CD4-positive, alpha-beta T cell (primary cell): ENCODE data around the gene PDE3A. TPM values are rescaled to one million over a fixed set of nuclear protein-coding genes. Genes with fewer than 3 reads are reported as not detected.

ENCODE experiments used
- ATAC-seq: fragments of 200-7000 bp; cut with Tn5 transposase; one replicate; pipeline ENCODE4 v1.10.0; 2022; ENCODE audit warnings: mild to moderate bottlenecking; ENCODE audit not compliant: poor library complexity
- CTCF ChIA-PET: fragments of 350-600 bp; sonication (Branson Sonifier 250); formaldehyde crosslinking; loops from one replicate; lab custom pipeline; 2021; ENCODE audit warnings: antibody characterized with exemption, inconsistent platforms; lab: Charles Lee
- POLR2A ChIA-PET: fragments of 350-600 bp; sonication (Branson Sonifier 250); formaldehyde crosslinking; loops from one replicate; lab custom pipeline; 2021; ENCODE audit warnings: antibody characterized with exemption, inconsistent platforms; lab: Charles Lee
- DNase-seq, 14 experiments: peaks; one replicate each; pipeline ENCODE4 v3.0.0-alpha.2; 2013 to 2020; ENCODE audit warnings: mixed read lengths in 2 of 14
- H3K27ac ChIP-seq, 2 donors: one replicate each; pipeline versions ENCODE4 v1.5.1 to v1.7.0; 2013; ENCODE audit warnings: low read length in 2 of 2, low read depth in 1 of 2, mild to moderate bottlenecking in 1 of 2
- H3K27me3 ChIP-seq, 2 experiments: 1 replicate in 1 of 2; 2 replicates in 1 of 2; pipeline versions ENCODE4 v1.6.1 to v1.7.0; 2013; ENCODE audit warnings: low read length in 2 of 2, control low read depth in 1 of 2, mild to moderate bottlenecking in 1 of 2, moderate library complexity in 1 of 2; ENCODE audit not compliant: insufficient read depth in 2 of 2, control insufficient read depth in 1 of 2
- H3K36me3 ChIP-seq: one replicate; pipeline ENCODE4 v1.6.1; 2013; ENCODE audit warnings: low read length, control low read depth; ENCODE audit not compliant: insufficient read depth
- H3K4me1 ChIP-seq: one replicate; pipeline ENCODE4 v1.6.1; 2013; ENCODE audit warnings: low read length, control low read depth; ENCODE audit not compliant: insufficient read depth
- H3K4me3 ChIP-seq: one replicate; pipeline ENCODE4 v1.5.1; 2013; ENCODE audit warnings: mild to moderate bottlenecking, low read length, moderate library complexity
- H3K9me3 ChIP-seq, 2 experiments: 1 replicate in 1 of 2; 2 replicates in 1 of 2; pipeline versions ENCODE4 v1.6.1 to v1.7.0; 2013; ENCODE audit warnings: low read length in 2 of 2, mild to moderate bottlenecking in 2 of 2, control low read depth in 1 of 2, moderate library complexity in 1 of 2; ENCODE audit not compliant: control insufficient read depth in 1 of 2, insufficient read depth in 1 of 2
- H3K27ac Mint-ChIP-seq: one replicate; pipeline ENCODE4 v1.8.0; 2020; ENCODE audit warnings: mixed read lengths
- H3K27me3 Mint-ChIP-seq: one replicate; pipeline ENCODE4 v1.8.0; 2021; ENCODE audit warnings: mixed read lengths
- H3K36me3 Mint-ChIP-seq: one replicate; pipeline ENCODE4 v1.8.0; 2021; ENCODE audit warnings: low read depth, mixed read lengths
- H3K4me1 Mint-ChIP-seq: one replicate; pipeline ENCODE4 v1.8.0; 2021; ENCODE audit warnings: low read depth, mixed read lengths
- H3K4me3 Mint-ChIP-seq: one replicate; pipeline ENCODE4 v1.8.0; 2020; ENCODE audit warnings: mild to moderate bottlenecking, mixed read lengths
- H3K9me3 Mint-ChIP-seq: one replicate; pipeline ENCODE4 v1.8.0; 2020; ENCODE audit warnings: mixed read lengths
- CTCF ChIP-seq: fragments of 200-600 bp; IDR thresholded peaks from one replicate; pipeline ENCODE4 v1.8.0; 2022; ENCODE audit warnings: antibody characterized with exemption, mild to moderate bottlenecking
- intact Hi-C, 2 experiments: fragments of 100-400 bp; cut with DNase I in 1 of 2; cut with micrococcal nuclease in 1 of 2; formaldehyde crosslinking; loops; one replicate each; pipeline versions ENCODE4 v1.15.1 to v1.9.0; 2023 to 2025; cut with DNase I, micrococcal nuclease
- total RNA-seq, 174 experiments: library from RNA in 2 of 174; stranded (reverse) in 2 of 174; gene quantifications; one replicate each; pipeline ENCODE4 v1.2.3 and lab custom pipeline; 2021 to 2026

The PDE3A gene
- total RNA-seq, 2 experiments from 2014 or later, result not detected

GRCh38 chr12:20451761-20452160, 83.4 kb downstream of the PDE3A start:
- Histone ChIP-seq H3K27ac (no peak overlapping the region), H3K4me3 (no peak overlapping the region), H3K27me3 (no peaks in the 10 kb centered on the region), H3K36me3 (no peaks in the 10 kb centered on the region), H3K4me1 (no peaks in the 10 kb centered on the region), H3K9me3 (no peaks in the 10 kb centered on the region)
- ATAC-seq, result no peak
- intact Hi-C loops, result no loop called here
- no peaks in the 10 kb centered on the region for H3K9me3 Mint-ChIP-seq
- no peak overlapping the region for H3K27ac Mint-ChIP-seq
- no peaks in the 10 kb centered on the region for H3K27me3 Mint-ChIP-seq
- ChIA-PET POLR2A (no interaction called here), CTCF (no interaction called here)
- no peaks in the 10 kb centered on the region for H3K36me3 Mint-ChIP-seq
- DNase-seq, result no peak
- H3K4me1 Mint-ChIP-seq, result no peaks in the 10 kb centered on the region
- no peak for TF ChIP-seq CTCF
- H3K4me3 Mint-ChIP-seq, result no peak overlapping the region

- Mint-ChIP-seq H3K4me1 (no peaks in the 10 kb centered on the region), H3K4me3 (no peak overlapping the region), H3K27me3 (no peaks in the 10 kb centered on the region), H3K9me3 (no peaks in the 10 kb centered on the region), H3K27ac (no peak overlapping the region), H3K36me3 (no peaks in the 10 kb centered on the region)
- no peak for TF ChIP-seq CTCF
- Histone ChIP-seq H3K4me1 (no peaks in the 10 kb centered on the region), H3K4me3 (no peak overlapping the region), H3K36me3 (no peaks in the 10 kb centered on the region), H3K9me3 (no peaks in the 10 kb centered on the region), H3K27ac (no peak overlapping the region), H3K27me3 (no peaks in the 10 kb centered on the region)
- intact Hi-C loops, result no loop called here
- POLR2A ChIA-PET, result no interaction called here
- ATAC-seq (no peak), DNase-seq (no peak)
- CTCF ChIA-PET, result no interaction called here
Observed at GRCh38 chr12:20452496-20453010, 84.2 kb downstream of the PDE3A start.

GRCh38 chr12:20453756-20454310, 85.5 kb downstream of the PDE3A start:
- TF ChIP-seq CTCF, result no peak
- no peaks in the 10 kb centered on the region for H3K4me1 Mint-ChIP-seq
- Histone ChIP-seq H3K27me3 (no peaks in the 10 kb centered on the region), H3K4me1 (no peaks in the 10 kb centered on the region), H3K36me3 (no peaks in the 10 kb centered on the region), H3K4me3 (no peak overlapping the region), H3K27ac (no peak overlapping the region), H3K9me3 (no peaks in the 10 kb centered on the region)
- H3K36me3 Mint-ChIP-seq, result no peaks in the 10 kb centered on the region
- intact Hi-C loops, result no loop called here
- no peak overlapping the region for H3K4me3 Mint-ChIP-seq
- H3K27ac Mint-ChIP-seq, result no peak overlapping the region
- H3K27me3 Mint-ChIP-seq, result no peaks in the 10 kb centered on the region
- ChIA-PET POLR2A (no interaction called here), CTCF (no interaction called here)
- DNase-seq, result no peak
- no peaks in the 10 kb centered on the region for H3K9me3 Mint-ChIP-seq
- no peak for ATAC-seq
